GM18909 (cell line): ENCODE results near the gene DBP.
"Not testable (repeated sequence)": the region's sequence is repeated elsewhere in the genome, so short reads cannot be mapped to it uniquely, and the experiment has no call there.

Experiments
- ATAC-seq: cut with Tn5 transposase; IDR thresholded peaks from one replicate; pipeline ENCODE4 v1.9.1; 2021; ENCODE audit warnings: mild to moderate bottlenecking; ENCODE audit not compliant: unreplicated experiment, poor library complexity

The DBP gene, protein sequence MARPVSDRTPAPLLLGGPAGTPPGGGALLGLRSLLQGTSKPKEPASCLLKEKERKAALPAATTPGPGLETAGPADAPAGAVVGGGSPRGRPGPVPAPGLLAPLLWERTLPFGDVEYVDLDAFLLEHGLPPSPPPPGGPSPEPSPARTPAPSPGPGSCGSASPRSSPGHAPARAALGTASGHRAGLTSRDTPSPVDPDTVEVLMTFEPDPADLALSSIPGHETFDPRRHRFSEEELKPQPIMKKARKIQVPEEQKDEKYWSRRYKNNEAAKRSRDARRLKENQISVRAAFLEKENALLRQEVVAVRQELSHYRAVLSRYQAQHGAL

DNA sequence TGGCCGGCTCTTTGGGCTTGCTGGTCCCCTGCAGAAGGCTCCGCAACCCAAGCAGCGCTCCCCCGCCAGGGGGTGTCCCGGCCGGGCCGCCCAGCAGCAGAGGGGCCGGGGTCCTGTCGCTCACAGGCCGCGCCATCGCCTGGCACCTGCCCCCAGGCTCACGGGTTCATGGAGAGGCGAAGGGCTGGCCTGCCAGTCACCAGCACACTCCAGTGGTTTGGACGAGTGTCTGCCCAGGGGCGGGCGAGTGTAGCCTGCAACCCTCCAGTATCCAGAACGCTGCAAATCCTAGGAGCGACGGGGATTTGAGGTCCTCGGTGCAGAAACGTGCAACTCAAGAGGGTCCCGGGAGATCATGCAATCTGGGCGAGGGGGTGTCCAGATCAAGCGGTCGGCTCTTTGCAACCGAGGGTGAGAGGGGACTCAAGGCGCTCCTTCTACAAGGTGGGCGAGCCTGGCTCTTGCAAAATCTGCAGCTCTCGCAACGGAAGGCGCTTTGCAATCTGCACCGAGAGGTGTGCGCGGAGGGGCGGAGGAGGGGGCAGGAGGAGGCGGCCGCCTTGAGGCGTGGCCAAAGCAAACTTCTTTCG, at the start of gene DBP:
Gene DBP, minus strand, starts transcription at position 521 of the 590 bp plus-strand sequence. Its CDS starts 385 bp downstream, at position 136.
- ATAC-seq = no peak

DNA sequence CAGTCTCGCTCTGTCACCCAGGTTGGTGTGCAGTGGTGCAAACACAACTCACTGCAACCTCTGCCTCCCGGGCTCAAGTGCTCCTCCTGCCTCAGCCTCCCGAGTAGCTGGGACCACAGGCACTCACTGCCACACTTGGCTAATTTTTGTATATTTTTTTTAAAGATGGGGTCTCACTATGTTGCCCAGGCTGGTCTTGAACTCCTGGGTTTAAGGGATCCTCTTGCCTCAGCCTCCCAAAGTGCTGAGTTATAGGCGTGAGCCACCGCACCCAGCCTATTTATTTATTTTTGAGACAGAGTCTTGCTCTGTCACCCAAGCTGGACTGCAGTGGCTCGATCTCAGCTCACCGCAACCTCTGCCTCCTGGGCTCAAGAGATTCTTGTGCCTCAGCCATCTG, 49.5 kb upstream of the DBP start:
- not testable (repeated sequence) for ATAC-seq

DNA sequence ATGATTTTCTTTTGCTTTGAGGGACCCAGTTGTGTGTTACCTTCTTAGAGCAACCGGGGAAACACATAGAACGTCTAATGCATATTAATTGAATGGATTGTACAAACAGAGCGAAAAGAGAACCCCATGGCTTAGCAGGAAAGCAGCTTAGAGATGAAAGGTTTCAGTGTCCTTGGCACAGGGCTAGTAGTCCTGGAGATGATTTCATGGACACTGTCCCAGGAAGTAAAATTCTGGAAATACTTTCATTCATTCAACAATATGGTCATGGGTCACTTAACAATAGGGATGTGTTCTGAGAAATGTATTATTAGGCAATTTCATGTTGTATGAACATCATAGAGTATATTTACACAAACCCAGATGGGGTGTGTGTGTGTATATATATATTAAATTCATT, 48.9 kb upstream of the DBP start:
- ATAC-seq = no peak

DNA sequence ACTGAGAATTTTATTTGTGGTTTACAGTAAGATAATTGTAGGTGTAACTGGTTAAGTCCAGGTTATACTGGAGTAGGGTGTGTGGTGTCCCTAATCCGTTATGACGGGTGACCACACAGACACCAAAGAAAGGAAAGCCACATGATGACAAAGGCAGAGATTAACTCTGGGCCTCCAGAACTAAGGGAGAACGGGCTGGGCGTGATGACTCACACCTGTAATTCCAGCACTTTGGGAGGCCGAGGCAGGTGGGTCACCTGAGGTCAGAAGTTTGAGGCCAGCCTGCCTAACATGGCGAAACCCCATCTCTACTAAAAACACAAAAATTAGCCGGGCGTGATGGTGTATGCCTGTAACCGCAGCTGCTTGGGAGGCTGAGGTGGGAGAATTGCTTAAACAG, 48.4 kb upstream of the DBP start:
- no peak for ATAC-seq

DNA sequence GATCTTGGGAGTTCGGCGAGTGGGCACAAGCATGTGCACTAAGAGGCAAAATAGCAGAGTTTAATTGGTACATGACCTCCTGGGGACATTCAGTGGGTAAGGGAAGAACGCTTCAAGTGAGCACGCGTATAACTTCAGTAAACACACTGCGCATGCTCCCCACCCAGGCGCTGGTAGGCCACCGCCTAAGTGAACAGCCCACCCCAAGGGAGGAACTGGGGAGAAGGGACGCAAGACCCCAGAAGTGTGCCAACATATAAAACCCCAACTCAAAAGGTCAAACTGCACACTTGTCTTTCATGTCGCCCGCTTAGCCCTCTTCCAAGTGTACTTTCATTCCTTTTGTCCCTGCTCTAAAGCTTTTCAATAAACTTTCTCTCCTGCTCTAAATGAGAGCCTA, 46.2 kb upstream of the DBP start:
- no peak for ATAC-seq

DNA sequence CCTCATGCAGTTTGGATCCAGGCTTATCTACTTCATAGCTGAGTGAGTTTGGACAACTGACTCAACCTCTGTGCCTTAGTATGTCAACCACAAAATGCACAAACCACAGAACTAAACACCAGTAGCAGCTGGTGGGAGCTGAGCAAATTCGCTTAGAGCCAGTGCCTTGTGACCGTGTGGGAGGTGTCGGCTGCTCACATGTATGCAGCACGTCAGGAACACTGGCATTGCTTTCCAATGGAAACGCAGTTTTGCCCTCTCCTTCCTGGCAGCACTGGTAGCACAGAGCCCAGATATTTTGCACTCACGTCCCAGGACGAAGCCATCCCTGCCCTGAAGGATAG, 43.9 kb upstream of the DBP start:
- ATAC-seq = no peak

DNA sequence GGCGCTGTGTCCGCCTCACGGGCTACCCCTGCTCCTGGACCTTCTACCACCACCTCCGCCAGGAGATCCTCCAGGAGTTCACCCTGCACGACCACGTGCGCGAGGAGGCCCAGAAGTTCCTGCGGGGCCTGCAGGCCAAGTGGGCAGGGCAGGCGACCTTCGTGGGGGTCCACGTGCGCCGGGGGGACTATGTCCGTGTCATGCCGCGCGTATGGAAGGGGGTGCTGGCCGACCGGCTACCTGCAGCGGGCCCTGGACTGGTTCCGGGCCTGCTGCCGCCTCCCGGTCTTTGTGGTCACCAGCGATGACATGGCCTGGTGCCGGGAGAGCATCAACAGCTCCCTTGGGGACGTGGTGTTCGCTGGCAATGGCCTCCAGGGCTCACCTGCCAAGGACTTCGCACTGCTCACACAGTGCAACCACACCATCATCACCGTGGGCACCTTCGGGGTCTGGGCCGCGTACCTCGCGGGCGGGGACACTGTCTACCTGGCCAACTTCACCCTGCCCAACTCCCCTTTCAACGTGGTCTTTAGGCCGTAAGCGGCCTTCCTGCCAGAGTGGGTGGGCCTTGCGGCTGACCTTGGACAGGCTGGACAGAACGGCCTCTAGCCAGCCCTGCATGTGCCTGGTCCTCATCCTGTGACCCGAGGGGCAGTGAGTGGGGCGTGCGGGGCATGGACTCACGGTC, 43.4 kb upstream of the DBP start:
- ATAC-seq = no peak

DNA sequence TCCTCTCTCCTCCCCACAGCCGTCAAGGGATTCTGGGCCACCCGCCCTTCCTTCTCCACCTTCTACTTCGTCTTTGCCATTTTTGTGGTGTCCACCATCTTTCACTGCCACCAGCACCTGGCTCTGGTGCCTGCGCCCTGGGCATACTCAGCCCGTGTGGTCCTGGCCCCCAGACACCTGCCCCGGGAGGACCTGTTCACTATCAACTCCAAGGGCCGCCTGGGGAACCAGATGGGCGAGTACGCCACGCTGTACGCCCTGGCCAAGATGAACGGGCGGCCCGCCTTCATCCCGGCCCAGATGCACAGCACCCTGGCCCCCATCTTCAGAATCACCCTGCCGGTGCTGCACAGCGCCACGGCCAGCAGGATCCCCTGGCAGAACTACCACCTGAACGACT, 42.8 kb upstream of the DBP start:
- not testable (repeated sequence) for ATAC-seq

DNA sequence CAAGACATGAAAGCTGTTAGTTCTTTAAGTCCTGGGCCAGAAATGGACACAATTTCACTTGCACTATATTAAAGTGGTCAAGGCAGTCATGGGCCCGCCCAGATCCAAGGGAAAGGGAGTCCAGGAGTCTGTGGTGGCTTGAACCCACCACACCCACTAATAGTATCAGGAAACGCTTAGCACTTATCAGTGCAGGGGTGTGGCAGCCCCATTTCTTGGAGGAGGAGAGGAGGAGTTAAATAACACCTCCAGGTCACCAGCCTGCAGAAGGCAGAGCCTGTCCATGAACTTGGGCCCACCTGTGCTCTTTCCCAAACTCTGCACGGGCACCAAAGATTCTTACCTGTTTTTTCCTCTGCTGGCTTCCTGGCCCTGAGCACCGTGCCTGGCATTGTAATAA, 41.0 kb upstream of the DBP start:
- ATAC-seq = no peak

DNA sequence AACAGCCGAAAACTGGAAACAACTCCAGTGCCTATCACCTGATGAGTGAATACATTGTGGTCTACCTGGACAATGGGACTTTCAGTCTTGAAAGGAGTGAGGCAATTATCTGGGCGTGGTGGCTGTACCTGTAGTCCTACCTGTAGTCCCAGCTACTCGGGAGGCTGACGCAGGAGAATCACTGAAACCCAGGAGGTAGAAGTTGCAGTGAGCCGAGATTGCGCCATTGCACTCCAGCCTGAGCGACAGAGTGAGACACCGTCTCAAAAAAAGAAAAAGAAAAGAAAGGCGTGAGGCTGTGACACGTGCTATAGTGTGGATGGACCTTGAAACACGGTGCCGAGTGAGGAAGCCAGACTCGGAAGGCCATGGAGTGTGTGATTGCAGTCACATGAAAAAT, 39.7 kb upstream of the DBP start:
- no peak for ATAC-seq

DNA sequence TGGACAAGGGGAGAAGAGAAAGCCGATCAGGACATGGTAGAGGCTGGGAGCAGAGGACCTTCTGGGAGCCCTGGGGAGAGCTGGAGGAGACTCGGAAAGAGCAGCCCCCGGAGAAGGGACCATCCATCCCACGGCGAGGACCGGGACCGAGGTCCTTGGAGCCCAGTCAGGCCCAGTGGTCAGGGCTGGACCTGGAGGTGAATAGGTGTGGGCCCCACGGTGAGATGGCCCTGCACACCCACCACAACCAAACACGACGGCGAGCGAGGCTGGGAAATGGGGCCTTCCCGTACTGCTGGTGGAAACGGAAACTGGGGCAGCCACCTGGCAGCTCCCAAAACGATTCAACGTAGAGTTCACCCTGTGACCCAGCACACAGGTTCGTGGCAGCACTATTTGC, 39.3 kb upstream of the DBP start:
- ATAC-seq = no peak

DNA sequence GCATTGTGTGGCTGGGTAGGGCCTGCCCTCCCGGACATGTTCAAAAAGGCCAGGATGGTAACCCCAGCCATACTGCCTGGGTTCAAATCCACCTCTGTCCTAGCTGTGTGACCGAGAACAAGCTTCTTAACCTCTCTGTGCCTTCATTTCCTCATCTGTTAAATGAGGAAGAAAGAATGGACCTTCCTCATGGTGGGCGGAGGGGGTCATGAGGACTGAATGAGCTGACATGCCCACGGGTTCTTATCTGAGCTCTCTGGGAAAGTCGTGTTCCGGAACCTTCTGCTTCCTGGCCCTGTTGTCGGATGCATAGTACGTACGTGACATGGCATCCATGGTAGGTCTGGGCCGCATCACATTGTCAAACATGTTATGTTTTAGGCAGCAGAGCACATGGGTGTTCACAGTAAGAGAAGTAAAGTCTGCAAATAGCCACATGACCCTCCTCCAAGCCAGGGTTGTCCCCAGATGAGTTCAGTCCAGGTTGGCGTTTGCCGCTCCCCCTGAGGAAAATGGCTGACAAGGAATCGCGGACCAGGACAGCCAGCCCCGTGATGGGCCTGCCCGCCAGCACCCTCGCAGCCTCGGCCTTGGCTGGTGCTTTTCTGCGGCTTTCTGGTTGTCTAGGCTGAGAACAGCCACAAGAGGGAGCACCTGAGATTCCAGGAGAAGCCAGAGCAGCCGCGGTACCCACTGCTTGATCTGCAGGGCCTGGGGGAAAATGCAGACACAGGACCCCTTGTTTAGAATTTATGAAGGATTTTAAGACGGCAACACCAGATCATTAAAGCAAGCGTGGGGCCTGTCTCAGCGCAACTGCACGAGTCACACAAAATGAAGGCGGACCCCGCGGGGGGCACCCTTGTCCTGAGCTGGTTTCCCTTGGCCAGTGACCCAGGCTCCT, 38.0 kb upstream of the DBP start:
- ATAC-seq = no peak

DNA sequence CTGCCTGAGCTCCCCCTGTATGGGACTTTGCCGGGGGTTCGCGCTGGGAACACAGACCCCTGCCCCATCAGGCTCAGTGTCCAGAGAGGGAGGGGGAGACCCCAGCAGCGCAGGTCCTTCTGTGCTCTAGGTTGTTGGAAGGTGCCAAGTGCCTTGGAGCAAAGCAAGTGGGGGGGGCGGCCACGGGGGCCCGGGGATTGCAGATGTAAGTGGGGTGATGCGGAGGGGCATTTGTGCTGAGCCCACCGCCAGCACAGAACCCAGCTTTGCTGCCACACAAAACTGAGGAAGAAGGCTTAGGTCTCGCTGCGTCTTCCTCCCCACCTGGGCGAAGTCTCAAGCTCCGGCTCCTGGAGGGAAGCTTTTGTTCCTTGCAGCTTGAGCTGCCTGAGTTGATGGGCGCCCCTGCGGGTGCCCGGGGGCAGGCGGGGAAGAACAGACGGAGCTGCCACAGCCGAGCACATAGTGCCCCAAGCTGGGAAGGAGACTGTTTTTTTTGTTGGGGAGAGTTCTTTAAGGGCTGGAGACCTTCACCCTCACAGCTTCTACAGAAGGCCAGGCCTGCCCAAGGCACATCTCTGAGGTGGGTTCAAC, 37.1 kb upstream of the DBP start:
- ATAC-seq = no peak

DNA sequence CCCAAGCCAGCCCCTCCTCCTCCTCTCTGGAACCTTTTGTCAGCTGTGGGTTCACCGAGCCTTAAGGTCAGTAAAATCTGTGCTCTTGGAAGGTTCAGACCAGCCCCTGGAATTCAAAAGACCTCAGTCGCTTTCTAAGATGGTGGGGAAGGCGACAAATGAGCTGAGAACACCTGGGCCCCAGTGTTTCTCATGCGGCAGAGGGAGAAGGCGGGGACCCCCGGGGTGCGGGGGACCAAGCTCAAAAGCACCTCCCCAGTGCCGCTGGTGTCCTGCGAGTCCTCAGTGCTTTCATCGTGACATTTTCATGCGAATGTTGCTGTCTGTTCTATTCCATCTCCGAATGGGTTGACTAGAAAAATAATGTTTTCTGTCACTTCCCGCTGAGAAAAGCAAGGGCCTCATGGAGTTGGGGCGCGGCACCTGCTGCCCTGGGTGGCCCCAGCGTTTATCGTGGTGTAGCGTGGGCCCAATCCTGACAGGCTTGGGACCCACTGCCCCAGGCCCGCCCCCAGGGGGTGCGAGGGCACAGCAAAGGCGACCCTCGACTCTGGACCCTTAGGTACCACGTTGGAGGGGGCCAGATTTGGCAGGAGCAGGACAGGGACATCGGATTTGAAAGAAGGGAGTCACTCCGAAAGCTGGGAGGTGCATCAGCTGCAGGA, 36.4 kb upstream of the DBP start:
- no peak for ATAC-seq

DNA sequence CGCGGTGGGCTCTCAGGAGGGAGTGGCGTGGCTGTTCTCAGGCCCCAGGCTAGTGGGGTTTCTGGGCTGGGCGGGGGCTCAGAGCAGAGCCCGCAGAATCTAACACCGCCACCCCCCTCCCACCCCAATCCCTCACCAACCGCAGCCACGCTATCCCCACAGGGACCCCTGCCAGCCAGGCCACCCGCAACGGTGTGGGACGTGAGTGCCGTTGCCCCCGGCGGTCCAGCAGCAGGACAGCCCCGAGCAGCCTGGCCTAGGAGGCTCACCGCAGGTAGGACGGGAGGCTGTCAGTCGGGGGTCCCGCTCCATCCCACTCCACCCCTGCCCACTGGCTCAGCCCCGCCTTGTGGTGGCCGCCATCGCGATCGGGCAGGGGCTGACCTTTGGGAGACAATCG, 35.8 kb upstream of the DBP start, which contains the start of gene NTN5:
Gene NTN5, minus strand, starts transcription at position 24 of the 400 bp plus-strand sequence. CDS start 2,031 bp downstream, outside the sequence.
- no peak for ATAC-seq

DNA sequence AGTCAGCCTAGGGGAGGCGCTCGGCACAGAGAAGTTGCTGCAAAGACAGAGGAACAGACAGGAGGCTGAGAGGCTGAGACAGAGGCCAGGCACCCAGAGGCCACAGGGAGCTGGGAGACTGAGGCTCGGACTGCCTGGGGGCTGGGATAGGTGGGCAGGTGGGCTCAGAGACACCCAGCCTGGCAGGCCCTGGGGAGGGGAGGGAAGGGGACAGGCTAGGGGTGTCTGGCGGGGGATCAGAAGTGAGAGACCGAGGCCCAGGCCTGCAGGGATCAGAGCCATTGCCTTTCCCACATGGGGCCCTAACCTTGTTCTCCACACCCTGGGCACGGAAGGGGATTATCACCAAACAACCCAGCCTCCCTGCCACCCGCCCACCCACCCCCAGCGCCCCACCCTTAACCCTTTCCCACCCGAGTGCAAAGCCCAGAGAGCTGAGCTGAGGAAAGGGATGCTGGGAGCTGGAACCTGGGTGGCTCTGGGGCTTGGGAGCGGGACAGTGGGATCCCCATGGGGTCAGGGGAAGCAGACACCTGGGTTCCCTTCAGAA, 34.3 kb upstream of the DBP start:
- no peak for ATAC-seq

DNA sequence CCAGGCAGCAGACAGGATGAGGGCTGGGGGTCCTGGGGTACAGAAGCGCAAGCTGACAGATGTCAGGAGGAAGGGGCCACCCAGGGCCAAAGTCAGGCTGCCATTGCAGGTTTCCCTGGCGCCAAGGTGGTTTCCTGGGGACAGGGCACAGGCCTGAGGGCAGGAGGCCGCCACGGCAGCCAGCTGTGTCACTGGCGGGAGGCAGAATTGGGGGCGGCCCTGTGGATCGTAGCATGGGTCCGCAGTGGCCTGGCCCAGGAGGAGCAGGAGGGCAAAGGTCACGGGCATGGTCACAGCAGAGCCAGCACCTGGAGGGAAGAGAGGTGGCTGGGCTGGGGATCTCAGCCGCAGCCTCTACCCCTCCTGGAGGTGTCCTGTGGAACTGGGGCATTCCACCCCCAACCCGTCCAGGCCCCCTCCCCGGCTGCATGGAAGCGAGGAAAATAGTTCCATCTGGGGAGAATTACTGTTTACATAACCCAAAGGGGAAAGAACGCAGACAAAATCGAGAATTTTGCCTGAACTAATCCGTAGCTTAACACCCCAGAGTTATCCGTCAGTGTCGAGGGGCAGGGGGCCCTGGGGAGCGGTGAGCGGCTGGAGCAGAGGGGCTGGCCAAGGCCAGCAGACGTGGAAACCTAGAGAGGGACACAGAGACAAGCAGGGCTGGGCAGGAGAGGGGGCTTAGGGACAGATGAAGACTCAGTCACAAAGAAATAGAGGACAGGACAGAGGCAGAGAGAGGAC, 33.7 kb upstream of the DBP start:
- ATAC-seq = no peak

DNA sequence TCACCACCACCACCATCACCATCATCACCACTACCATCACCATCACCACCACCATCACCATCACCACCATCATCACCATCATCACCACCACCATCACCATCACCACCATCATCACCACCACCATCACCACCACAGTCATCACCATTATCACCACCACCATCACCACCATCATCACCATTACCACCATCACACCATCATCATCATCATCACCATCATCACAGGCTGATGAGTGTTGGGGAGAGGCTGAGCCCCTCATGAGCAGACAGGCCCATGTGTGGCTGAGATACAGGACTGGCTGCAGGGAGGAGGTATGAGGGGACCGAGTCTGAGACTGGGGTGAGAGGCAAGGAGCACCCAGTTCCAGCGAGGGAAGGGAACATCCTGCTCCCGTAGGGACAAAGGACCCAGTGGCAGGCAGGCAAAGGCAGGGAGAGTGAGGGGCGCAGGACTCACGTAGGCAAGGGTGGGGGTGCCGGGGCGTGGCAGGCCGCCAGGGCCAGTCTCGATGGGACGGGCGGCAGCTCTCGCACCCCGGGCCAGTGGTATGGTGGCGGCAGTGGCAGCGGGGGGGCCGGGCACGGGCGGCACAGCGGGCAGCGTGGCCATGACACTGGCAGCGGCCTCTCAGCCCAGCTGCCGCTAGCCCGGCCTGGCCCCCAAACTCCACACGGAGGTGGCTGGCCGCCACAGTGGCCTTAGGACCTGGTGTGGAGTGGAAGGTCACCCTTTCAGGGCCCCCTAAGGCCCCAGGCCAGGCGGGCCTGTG, 32.9 kb upstream of the DBP start:
- no peak for ATAC-seq
